HT-29 (cell line): Measurements from ENCODE around the gene DEDD2. TPM values are rescaled to one million over a fixed set of nuclear protein-coding genes. Genes with fewer than 3 reads are reported as not detected.

Experiments
- DNase-seq: peaks from one replicate; pipeline ENCODE4 v3.0.0-alpha.2; 2015; ENCODE audit warnings: low spot score
- total RNA-seq: library from RNA; depleted of rRNA; stranded (reverse); fragments of >200 nt; shearing (Covaris generic); gene quantifications from 2 replicates; pipeline ENCODE4 v1.2.3, GENCODE V29; 2014

The DEDD2 gene
- total RNA-seq, 1 experiment from 2014 or later: 121 TPM

GRCh38 chr19:42199440-42200115, 17.9 kb downstream of the DEDD2 start:
- no peak for DNase-seq

- no peak for DNase-seq
Observed at GRCh38 chr19:42198676-42199439, 18.6 kb downstream of the DEDD2 start.

DNA sequence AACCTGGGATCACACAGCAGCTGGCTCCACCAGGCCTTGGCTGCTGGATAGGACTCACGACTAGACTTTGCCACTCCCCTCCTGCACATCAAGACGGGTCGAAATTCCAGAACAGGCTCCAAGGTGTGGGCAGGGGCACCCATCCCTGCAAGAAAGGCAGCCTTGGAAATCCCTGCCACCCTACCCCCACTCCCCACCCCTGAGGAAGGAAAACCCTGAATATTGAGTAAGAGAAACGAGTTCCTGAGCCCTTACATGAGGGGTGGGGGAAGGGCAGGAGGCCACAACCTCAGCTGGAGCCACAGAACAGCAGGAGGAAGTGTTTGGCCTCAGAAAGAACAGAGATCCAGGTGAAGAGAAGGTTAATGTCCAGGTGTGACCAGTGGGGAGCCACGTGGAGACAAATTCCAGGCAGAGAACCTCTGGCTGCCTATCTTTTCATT, 20.1 kb downstream of the DEDD2 start:
- peak; percentile 90 for DNase-seq

DNA sequence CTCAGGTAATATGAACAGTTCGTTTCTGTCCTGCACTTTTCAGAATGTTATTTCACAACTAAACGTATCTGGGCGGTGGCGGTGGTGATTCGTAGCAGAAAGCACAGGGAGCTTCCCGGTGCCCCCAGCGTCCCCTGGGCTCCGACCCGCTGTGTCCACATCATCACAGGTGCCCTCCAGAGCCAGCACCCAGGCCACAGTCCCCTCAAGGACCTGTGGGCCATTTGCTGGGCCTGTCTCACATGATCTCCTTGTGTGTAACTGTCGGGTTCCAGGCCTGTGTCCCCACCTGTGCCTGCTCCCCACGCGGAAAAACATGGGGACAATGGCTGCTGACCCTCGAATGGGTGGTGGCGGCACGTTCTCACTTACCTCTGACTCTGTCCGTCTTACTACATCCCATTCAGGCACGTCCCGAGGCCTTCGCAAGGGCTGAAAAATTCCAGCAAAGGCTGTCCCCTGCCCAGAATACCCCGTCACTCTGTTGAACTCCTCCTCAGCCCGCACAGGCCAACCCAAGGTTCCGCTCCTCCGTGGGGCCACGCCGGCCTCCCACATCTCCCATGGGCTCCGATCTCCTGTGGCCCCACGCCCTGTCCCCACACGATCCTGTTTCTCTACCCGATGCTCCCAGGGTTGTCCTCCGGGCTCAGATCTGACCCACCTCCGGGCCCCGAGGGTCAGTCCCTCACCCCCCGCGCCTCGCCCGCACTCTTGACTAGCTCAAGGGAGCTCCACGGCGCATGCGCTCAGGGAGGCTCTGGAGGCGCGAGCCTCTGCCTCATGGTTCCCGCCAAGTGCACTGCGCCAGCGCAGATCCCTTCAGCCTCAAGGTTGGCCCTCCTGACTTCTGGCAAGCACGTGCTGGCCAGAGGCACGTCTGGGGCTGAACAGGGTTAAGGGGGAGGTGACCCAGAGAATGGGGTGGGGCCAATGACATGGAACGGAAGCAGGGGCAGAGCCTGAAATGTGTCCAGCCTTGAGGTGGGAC, 21.2 kb downstream of the DEDD2 start:
- no peak for DNase-seq

DNA sequence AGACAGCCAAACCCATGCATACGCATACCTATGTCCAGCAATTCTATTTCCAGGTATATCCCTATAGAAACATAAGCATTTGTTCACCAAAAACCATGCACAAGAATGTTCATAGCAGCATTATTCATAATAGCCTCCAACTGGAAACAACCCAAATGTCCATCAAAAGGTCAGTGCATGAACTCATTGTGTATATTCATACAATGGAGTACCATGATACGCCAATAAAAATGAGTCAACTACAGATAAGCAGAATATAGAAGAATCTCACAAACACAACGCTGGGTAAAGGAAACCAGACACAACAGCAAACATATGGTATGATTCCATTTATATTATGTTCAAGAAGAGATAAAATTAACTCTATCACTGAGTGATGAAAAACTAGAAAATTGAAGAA, 23.8 kb downstream of the DEDD2 start:
- DNase-seq: no peak

- DNase-seq: no peak
Observed at GRCh38 chr19:42193294-42193693, 24.2 kb downstream of the DEDD2 start.

GRCh38 chr19:42191855-42192254, 25.6 kb downstream of the DEDD2 start:
- DNase-seq: peak; percentile 100

GRCh38 chr19:42191330-42191729, 26.1 kb downstream of the DEDD2 start:
- no peak for DNase-seq

GRCh38 chr19:42189133-42189532, 28.3 kb downstream of the DEDD2 start:
- no peak for DNase-seq

- no peak for DNase-seq
Observed at GRCh38 chr19:42188665-42189064, 28.8 kb downstream of the DEDD2 start.

DNA sequence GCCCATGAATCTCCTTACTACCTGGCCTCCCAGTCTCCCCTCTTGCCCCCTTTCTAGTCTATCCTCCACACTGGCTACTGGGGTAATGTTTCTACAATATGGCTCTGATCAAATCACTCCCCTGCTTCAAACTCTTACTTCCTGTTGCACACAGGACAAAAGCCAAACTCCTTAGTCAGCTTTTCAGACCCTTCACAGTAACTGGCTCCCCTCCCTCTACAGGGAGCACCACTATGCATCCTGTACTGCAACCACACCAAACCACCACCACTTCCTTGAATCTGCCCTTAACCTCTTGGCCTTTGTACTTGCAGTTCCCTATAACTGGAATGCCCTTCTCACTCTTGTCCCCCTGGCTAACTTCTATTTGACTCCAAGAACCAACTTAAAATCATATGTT, 32.2 kb downstream of the DEDD2 start:
- no peak for DNase-seq

DNA sequence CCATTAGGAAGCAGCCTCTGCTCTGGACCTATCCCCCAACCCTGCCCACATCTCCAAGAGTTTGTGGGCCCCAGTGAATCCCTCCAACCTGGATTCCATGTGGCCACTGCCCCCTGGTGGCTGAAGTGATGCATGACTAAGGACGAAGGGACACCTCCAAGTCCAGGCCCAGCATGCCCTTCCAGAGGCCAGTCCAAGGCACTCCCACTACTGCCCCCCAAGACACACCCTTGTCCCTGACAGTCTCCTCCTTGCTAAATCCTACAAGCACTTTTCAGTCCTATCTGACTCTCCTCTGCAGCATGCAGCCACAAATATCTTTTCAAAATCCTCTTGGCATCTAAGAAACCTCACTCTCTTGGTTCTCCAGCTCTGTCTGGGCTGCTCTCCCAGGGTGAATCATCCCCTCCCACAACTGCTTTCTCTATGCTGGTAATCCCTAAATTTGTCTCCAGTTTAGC, 33.0 kb downstream of the DEDD2 start:
- peak; percentile 94 for DNase-seq

DNA sequence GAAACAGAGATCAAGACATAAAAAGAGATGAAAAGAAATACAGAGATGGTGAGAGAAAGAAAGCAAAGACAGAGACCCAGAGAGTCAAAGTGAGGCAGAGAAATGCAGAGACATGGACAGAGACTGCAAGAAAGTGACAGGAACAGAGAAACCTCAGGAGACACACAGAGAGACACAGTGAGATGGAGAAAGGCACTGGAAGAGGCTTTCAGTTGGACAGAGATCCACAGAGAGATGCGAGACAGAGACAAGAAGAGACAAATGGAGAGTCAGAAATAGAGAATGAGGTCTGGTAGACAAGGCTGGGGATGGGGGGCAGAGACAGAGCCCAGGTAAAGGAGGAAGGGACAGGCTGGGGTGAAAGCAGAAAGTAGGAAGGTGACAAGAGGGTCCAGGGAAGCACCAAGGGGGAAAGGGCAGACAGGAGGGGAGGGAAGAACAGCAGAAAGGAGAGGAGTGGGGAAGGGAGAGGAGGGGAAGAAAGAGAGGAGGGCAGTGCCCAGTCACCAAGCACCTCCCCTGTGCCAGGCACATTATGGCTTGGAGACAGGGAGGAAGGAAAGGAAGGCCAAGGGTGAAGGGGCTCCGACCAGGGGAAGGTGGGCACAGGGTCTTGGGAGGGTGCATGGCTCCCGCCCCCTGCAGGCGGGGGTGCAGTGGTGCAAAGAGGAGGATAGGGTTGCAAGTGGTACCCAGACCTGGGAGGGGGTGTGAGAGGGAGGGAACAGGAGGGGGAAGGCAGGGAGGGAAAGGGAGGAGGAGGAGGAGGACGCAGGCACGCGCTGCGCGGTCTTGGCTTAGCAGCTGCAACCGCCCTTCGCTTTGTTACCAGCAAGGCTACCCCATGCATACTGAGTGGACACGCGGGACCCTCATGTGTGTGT, 38.4 kb downstream of the DEDD2 start:
- no peak for DNase-seq

DNA sequence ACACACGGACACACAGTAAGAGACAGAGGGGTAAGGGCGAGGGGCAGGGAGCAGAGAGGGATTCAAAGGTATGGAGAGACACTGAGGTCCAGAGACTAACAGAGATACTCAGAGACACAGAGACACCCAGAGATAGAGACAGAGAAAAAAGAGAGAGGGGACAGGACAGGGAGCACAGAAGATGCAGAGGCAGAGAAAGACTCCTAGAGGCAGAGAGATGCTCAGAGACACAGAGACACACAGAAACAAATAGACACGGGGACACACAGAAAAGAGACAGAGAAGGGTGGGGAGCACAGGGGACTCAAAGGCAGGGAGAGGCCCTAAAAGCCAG, 39.8 kb downstream of the DEDD2 start:
- DNase-seq: no peak

- peak; percentile 83 for DNase-seq
Observed at GRCh38 chr19:42176990-42177685, 40.3 kb downstream of the DEDD2 start.

DNA sequence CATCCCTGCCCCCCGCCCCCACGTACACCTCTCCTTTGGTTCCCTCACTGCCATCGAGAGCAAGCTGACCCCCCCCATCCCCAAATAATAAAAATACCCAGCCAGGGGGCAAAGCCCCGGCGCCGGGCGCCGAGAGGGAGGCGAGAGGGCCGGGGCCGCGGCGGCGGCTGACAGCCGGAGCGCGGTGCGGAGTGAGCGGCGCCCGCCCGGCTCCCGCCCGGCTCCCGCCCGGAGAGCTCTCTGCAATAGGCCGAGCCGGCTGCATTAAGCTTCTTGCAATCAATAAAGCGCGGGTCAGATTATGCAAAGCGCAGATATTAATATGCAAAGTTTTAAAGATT, 40.9 kb downstream of the DEDD2 start:
- no peak for DNase-seq

GRCh38 chr19:42175952-42176648, 41.4 kb downstream of the DEDD2 start:
- no peak for DNase-seq

DNA sequence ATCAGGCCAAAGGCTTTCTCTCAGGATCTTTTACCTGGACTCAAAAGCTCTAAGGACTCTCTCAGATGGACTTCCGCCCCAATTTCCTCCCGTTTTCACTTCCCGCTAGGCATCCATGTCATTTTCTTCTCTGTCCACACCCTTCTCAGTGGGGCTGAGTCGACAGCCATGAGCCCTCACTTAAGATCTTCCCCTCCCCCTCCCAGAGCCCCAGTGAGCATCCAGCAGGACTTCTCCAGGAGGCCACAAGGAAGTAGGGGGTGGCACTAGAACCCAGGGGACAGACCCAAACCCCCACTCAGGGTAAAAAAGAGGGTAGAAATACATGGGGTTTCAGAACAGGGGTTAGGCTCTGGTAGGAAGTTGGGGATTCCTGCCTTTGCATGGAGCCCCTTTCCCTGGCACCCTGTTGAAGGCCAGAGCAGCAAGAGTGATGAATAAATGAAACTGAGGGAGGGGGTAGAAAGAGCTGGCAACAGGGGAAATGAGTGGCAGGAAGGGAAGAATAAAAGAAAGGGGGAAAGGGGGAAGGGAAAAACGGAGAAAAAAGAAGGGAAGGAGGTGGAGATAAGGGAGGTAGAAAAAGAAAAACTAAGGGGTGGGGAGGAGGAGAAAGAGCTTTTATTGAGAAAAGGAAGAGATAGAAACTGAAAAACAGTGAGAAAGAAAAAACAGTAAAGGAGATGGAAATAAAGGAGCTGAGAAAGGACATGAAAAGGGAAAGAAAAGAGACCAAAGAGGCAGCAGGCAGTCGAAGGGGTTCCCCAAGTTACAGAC, 42.3 kb downstream of the DEDD2 start:
- no peak for DNase-seq

DNA sequence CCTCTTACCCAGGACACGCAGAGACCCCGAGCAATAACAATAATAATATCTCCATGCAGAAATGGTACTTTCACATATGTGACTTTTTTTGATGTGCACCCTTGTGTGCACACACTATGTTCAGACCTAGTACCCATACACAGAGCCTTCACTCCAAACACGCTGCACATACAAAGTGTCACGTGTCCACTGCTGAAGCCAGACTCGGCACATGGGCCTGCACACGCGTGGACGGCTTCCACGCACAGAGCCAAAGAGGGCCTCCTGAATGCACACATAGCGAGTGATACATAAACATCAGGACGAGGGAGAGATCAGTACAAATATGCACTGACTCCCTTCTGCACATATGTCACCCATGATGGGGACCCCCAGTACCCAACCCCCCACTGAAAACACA, 43.3 kb downstream of the DEDD2 start:
- DNase-seq: no peak
